HEK293T (cell line): ENCODE results near the gene COPG2.

ENCODE experiments used
- ELF4 ChIP-seq: fragments of 450-650 bp; IDR thresholded peaks from 2 replicates; pipeline ENCODE4 v1.6.1; 2017; ENCODE audit warnings: antibody characterized with exemption
- FOXA1 ChIP-seq: fragments of 450-650 bp; IDR thresholded peaks from 2 replicates; pipeline ENCODE4 v1.6.1; 2016; ENCODE audit warnings: mild to moderate bottlenecking

DNA sequence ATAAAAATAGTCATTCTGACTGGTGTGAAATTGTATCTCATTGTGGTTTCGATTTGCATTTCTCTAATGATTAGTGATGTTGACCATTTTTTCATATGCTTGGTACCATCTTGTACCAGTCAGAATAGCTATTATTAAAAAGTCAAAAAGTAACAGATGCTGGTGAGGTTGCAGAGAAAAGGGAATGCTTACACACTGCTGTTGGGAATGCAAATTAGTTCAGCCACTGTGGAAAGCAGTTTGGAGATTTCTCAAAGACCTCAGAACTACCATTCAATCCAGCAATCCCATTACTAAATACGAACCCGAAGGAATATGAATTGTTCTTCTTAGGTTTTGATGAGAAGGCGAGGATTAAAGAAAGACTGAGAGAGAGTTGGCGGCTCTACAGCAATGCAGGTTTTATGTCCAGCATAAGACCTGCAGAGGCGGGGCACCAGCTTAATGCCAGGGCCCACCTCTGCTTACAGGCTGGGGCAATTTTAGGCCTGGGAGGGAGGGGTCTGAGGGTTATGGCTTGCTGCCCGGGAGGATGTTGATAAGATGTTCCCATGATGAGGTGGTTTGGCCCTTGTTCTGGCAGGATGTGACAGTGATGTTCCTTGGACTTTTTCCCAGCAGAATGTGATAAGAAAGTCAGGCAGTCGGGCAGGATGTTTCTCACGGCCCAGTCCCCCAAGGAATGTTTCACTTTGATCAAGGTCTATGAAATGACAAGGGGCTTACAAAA is 102.2 kb downstream of the COPG2 start:
- TF ChIP-seq FOXA1 = no peak
- TF ChIP-seq ELF4 = no peak
